Tibial nerve (tissue), 4 donors: ENCODE data around the gene RAMP1. TPM values are rescaled to one million over a fixed set of nuclear protein-coding genes. Genes with fewer than 3 reads are reported as not detected.

Source experiments
- DNase-seq, 2 donors: peaks; one replicate each; pipeline ENCODE4 v3.0.0-alpha.2; 2019; ENCODE audit warnings: low spot score in 2 of 2
- H3K27ac ChIP-seq, 4 donors: fragments of 200-600 bp; sonication (generic) in 3 of 4; one replicate each; pipeline ENCODE4 v1.5.1; 2017 to 2019; ENCODE audit warnings: mild to moderate bottlenecking in 1 of 4
- H3K27me3 ChIP-seq, 2 donors: fragments of 200-600 bp; sonication (generic) in 1 of 2; one replicate each; pipeline versions ENCODE4 v1.5.1 to v1.6.0; 2017 to 2019
- H3K36me3 ChIP-seq, 3 donors: fragments of 200-600 bp; sonication (generic); one replicate each; pipeline ENCODE4 v1.5.1; 2018 to 2019
- H3K4me1 ChIP-seq, 4 donors: fragments of 200-600 bp; sonication (generic) in 3 of 4; one replicate each; pipeline ENCODE4 v1.5.1; 2017 to 2019
- H3K4me3 ChIP-seq, 4 donors: fragments of 200-600 bp; sonication (generic) in 3 of 4; one replicate each; pipeline ENCODE4 v1.5.1; 2017 to 2019; ENCODE audit warnings: mild to moderate bottlenecking in 1 of 4, moderate library complexity in 1 of 4
- H3K9me3 ChIP-seq, 4 donors: fragments of 200-600 bp; sonication (generic) in 3 of 4; one replicate each; pipeline ENCODE4 v1.5.1; 2017 to 2019
- CTCF ChIP-seq, 5 experiments: fragments of 200-600 bp in 3 of 5; fragments of 450-650 bp in 2 of 5; sonication (generic) in 3 of 5; IDR thresholded peaks; one replicate each; pipeline ENCODE4 v1.5.1; 2016 to 2019; ENCODE audit warnings: antibody characterized with exemption in 5 of 5, mild to moderate bottlenecking in 3 of 5, moderate library complexity in 2 of 5
- EP300 ChIP-seq, 2 donors: sonication (generic); formaldehyde crosslinking; IDR thresholded peaks; one replicate each; pipeline ENCODE4 v1.6.1; 2017; ENCODE audit warnings: antibody characterized with exemption in 2 of 2, mild to moderate bottlenecking in 1 of 2
- POLR2A ChIP-seq, 2 donors: fragments of 450-650 bp; IDR thresholded peaks; one replicate each; pipeline ENCODE4 v1.6.1; 2017; ENCODE audit warnings: antibody characterized with exemption in 2 of 2, mild to moderate bottlenecking in 2 of 2, moderate library complexity in 2 of 2
- WGBS, 2 donors: methylation state at CpG; one replicate each; pipeline ENCODE4 v1.1.5; 2018; 5-methylcytosine and 5-hydroxymethylcytosine counted together
- total RNA-seq, 4 donors: library from RNA; depleted of rRNA; stranded (reverse); fragments of >200 nt; gene quantifications; one replicate each; pipeline ENCODE4 v1.1.0, GENCODE V29; 2016

The RAMP1 gene
- total RNA-seq, 4 donors from 2014 or later, result 60.6 to 105 (median 76.2) TPM

- no peak for DNase-seq
- no peak for TF ChIP-seq POLR2A (IDR thresholded peaks at IDR 0.05)
- no peak for TF ChIP-seq EP300 (IDR thresholded peaks at IDR 0.05)
- no peak for TF ChIP-seq CTCF (IDR thresholded peaks at IDR 0.05)
- peaks cover 0 to 26% (median 7%) of the 10 kb centered on the region in 4 donors for H3K4me1 ChIP-seq
Measured at GRCh38 chr2:237876061-237876526, 16.7 kb downstream of the RAMP1 start.

GRCh38 chr2:237876532-237876931 is 17.1 kb downstream of the RAMP1 start:
- no peaks in the 10 kb centered on the region for H3K27me3 ChIP-seq
- H3K36me3 ChIP-seq, result no peaks in the 10 kb centered on the region
- peaks cover 0 to 26% (median 7%) of the 10 kb centered on the region in 4 donors for H3K4me1 ChIP-seq
- H3K4me3 ChIP-seq, result no peak overlapping the region
- TF ChIP-seq EP300 (IDR thresholded peaks at IDR 0.05) (no peak), CTCF (IDR thresholded peaks at IDR 0.05) (no peak), POLR2A (IDR thresholded peaks at IDR 0.05) (no peak)
- H3K9me3 ChIP-seq, result no peaks in the 10 kb centered on the region
- 47 to 66% methylated on average over 10 to 12 of the region's 12 CpGs for WGBS, 2 donors
- DNase-seq, result no peak
- H3K27ac ChIP-seq, result peak overlapping the region in 2 of 4 donors; percentile 72 to 79

More at GRCh38 chr2:237876061-237876526, 16.7 kb downstream of the RAMP1 start:
- H3K36me3 ChIP-seq, result no peaks in the 10 kb centered on the region
- no peak overlapping the region for H3K4me3 ChIP-seq
- H3K27me3 ChIP-seq, result no peaks in the 10 kb centered on the region
- H3K27ac ChIP-seq, result peak overlapping the region in 2 of 4 donors; percentile 62 to 79
- H3K9me3 ChIP-seq, result no peaks in the 10 kb centered on the region
- 78 to 84% methylated on average over 10 to 14 of the region's 14 CpGs for WGBS, 2 donors

GRCh38 chr2:237876951-237877491 is 17.6 kb downstream of the RAMP1 start:
- 85 to 95% methylated on average over 16 to 23 of the region's 23 CpGs for WGBS, 2 donors
- Histone ChIP-seq H3K27me3 (no peaks in the 10 kb centered on the region), H3K9me3 (no peaks in the 10 kb centered on the region), H3K4me3 (no peak overlapping the region), H3K4me1 (peaks cover 0 to 26% (median 7%) of the 10 kb centered on the region in 4 donors), H3K36me3 (no peaks in the 10 kb centered on the region), H3K27ac (peak overlapping the region in 2 of 4 donors; percentile 72 to 79)
- DNase-seq, result no peak
- TF ChIP-seq CTCF (IDR thresholded peaks at IDR 0.05) (no peak), EP300 (IDR thresholded peaks at IDR 0.05) (no peak), POLR2A (IDR thresholded peaks at IDR 0.05) (no peak)

GRCh38 chr2:237877576-237878307 is 18.3 kb downstream of the RAMP1 start:
- peaks cover 0 to 26% (median 7%) of the 10 kb centered on the region in 4 donors for H3K4me1 ChIP-seq
- TF ChIP-seq CTCF (IDR thresholded peaks at IDR 0.05), result no peak
- no peak for TF ChIP-seq POLR2A (IDR thresholded peaks at IDR 0.05)
- no peak for TF ChIP-seq EP300 (IDR thresholded peaks at IDR 0.05)
- DNase-seq, result no peak
- WGBS, 2 donors, result 91 to 93% methylated on average over 25 of the region's 25 CpGs
- no peak overlapping the region for H3K4me3 ChIP-seq
- no peaks in the 10 kb centered on the region for H3K27me3 ChIP-seq
- H3K36me3 ChIP-seq, result no peaks in the 10 kb centered on the region
- no peaks in the 10 kb centered on the region for H3K9me3 ChIP-seq
- peak overlapping the region in 2 of 4 donors; percentile 72 to 79 for H3K27ac ChIP-seq
